ENCODE measurements around the gene PRPF31. TPM values are rescaled to one million over a fixed set of nuclear protein-coding genes. Genes with fewer than 3 reads are reported as not detected.
A peak's percentile ranks its signal among the peaks of the same experiment; 100 is the strongest.
"Not testable (repeated sequence)": the region's sequence is repeated elsewhere in the genome, so short reads cannot be mapped to it uniquely, and the experiment has no call there.

Gene PRPF31
- total and polyA plus RNA-seq, 9 of the 15 experiments (the other 6 are each of a cell fraction or from before 2014, with no cell fraction given), result 5.8 to 92.2 (median 69.2) TPM

- TF ChIP-seq NR3C1 (CRISPR knock-in tag; IDR thresholded peaks at IDR 0.05) (peak; percentile 90), NR2C2 (CRISPR knock-in tag; IDR thresholded peaks at IDR 0.05) (0 out of 2 replicates have a peak, but pooled peaks have one; percentile 55), ETV5 (CRISPR knock-in tag; IDR thresholded peaks at IDR 0.05; ENCODE audit: low read depth) (peak; percentile 60; the same call in 1 of the 2 replicates), SIN3A (IDR thresholded peaks at IDR 0.05; ENCODE audit: borderline replicate concordance in 2 of 2, control insufficient read depth in 1 of 2, low read depth in 2 of 2, low read length in 2 of 2) (peak in 1 of 2 experiments; percentile 17; a peak in 1 of 4 replicates), HNRNPLL (IDR thresholded peaks at IDR 0.05; ENCODE audit: low read depth, low read length, poor library complexity, severe bottlenecking) (peak; percentile 26), POLR2G (IDR thresholded peaks at IDR 0.05; ENCODE audit: low read depth, low read length) (peak; percentile 50), ATF1 (tag; IDR thresholded peaks at IDR 0.05) (0 out of 2 replicates have a peak, but pooled peaks have one; percentile 11), TEAD1 (CRISPR knock-in tag; IDR thresholded peaks at IDR 0.05) (peak in 1 of 2 experiments; percentile 80; a peak in 1 of 4 replicates), MAX (CRISPR knock-in tag; IDR thresholded peaks at IDR 0.05) (peak; percentile 98), HNRNPL (IDR thresholded peaks at IDR 0.05; ENCODE audit: low read depth, low read length) (0 out of 2 replicates have a peak, but pooled peaks have one; percentile 68), FOXM1 (CRISPR knock-in tag; IDR thresholded peaks at IDR 0.05; ENCODE audit: low read depth) (peak; percentile 96), NRF1 (conservative IDR thresholded peaks at IDR 0.05 in 1 of 2, IDR thresholded peaks at IDR 0.05 in 1 of 2) (peak; percentile 81 to 85), ZNF282 (CRISPR knock-in tag; IDR thresholded peaks at IDR 0.05) (peak; percentile 58; the same call in 1 of the 2 replicates), ARID4B (CRISPR knock-in tag; IDR thresholded peaks at IDR 0.05) (peak; percentile 66; the same call in 1 of the 2 replicates), ZNF232 (CRISPR knock-in tag; IDR thresholded peaks at IDR 0.05) (peak; percentile 89; the same call in 1 of the 2 replicates), GATAD2A (IDR thresholded peaks at IDR 0.05) (0 out of 2 replicates have a peak, but pooled peaks have one; percentile 31), TGIF2 (CRISPR knock-in tag; IDR thresholded peaks at IDR 0.05) (peak; percentile 92; the same call in 1 of the 2 replicates), PHF8 (IDR thresholded peaks at IDR 0.05; ENCODE audit: borderline replicate concordance, low read length) (peak; percentile 14; the same call in 1 of the 2 replicates), IRF2 (CRISPR knock-in tag; IDR thresholded peaks at IDR 0.05) (peak; percentile 81; the same call in 1 of the 2 replicates), TEAD4 (CRISPR knock-in tag; IDR thresholded peaks at IDR 0.05; ENCODE audit: borderline replicate concordance) (peak; percentile 92; the same call in 1 of the 2 replicates)
- not testable (repeated sequence) for TF ChIP-seq NR2C2 (tag; IDR thresholded peaks at IDR 0.05); ATF1 (CRISPR knock-in tag; IDR thresholded peaks at IDR 0.05); FOXM1 (IDR thresholded peaks at IDR 0.05; ENCODE audit: low read depth); TEAD4 (IDR thresholded peaks at IDR 0.05; ENCODE audit: low read length)
Measured at GRCh38 chr19:54095859-54096616, 19.5 kb upstream of the PRPF31 start (continued).
